NOMO-1 treated with dmso at 0.1 percent for 144 hours (cell line): Measurements from ENCODE around the gene CNRIP1.
A peak's percentile ranks its signal among the peaks of the same experiment; 100 is the strongest.
"Not testable (repeated sequence)": the region's sequence is repeated elsewhere in the genome, so short reads cannot be mapped to it uniquely, and the experiment has no call there.

Source experiments
- DNase-seq: peaks from one replicate; lab custom pipeline; 2025; ENCODE audit not compliant: unreplicated experiment; lab: John Stamatoyannopoulos, UW

Gene CNRIP1

GRCh38 chr2:68341062-68341329 lies 21.2 kb upstream of the CNRIP1 start:
- no peak for DNase-seq

GRCh38 chr2:68340226-68341061 lies 20.7 kb upstream of the CNRIP1 start:
- DNase-seq, result no peak

DNA sequence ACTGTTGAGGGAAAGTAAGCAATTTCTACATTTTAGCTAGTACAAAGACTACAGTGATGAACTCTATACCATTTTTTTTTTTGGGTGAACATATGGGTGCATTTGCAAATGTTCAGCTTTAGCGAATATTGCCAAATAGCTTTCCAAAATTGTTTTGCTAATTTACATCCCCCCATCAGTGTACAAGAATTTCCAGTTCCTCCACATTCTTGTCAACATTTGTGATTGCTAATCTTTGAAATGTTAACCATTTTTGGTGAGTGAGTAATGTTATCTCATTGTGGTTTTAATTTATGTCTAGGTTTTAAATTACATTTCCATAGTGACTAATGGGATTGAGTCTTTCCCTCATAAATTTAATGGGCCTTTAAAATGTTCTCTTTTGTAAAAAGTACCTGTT lies 16.4 kb upstream of the CNRIP1 start:
- DNase-seq, result no peak

DNA sequence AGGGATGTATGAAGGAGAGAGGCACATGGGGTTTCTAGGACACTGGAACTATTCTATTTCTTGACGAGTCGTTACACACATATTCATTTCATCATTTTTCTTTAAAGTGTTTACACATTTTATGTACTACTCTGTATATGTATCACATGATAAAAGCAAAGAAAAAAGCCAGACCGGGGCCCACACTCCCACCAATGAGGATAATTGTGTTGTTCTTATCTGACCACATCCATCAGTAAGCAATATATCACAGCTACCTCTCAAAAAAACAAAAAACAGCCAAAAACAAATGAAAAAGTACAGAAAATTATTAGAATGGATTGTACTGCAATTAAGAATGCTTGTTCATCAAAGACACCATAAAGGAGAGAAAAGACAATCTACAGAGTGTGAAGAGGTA lies 14.2 kb upstream of the CNRIP1 start:
- DNase-seq, result no peak

GRCh38 chr2:68333009-68333408 lies 13.3 kb upstream of the CNRIP1 start:
- no peak for DNase-seq

DNA sequence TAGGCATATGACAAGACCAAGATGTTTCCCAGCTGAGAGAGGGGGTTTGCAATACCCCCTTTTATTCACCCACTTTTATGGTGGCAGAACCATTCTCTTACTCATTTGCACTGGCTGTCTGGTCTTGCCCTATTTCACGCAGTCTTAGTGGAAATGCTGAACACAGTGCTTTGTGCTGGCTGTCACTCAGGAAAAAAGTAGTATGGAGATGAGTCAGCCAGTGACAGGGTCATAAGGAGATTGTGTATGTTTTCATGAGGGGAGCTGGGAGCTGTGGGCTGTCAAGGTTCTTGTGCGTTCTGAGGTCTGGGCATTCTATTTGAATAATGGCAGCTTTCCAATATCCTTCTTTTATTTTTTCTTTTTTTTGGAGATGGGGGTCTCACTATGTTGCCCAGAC lies 10.9 kb upstream of the CNRIP1 start:
- no peak for DNase-seq

DNA sequence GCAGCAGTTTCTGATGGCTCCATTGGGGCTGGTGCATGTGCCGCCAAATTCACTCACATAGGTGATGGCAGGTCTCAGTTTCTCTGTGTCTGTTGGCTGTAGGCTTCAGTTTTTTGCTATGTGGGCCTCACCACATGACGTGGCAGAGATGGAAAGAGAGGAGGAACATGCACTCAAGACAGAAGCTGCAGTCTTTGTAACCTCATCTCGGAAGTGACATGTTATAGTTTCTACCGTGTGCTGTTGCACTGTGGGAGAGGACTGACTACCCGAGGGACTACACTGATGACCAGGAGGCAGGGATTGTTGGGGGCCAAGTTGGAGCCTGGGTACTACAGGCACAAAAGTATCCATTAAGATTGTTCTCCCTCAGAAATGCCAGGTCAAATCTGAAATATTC lies 9.2 kb upstream of the CNRIP1 start:
- DNase-seq, result no peak

DNA sequence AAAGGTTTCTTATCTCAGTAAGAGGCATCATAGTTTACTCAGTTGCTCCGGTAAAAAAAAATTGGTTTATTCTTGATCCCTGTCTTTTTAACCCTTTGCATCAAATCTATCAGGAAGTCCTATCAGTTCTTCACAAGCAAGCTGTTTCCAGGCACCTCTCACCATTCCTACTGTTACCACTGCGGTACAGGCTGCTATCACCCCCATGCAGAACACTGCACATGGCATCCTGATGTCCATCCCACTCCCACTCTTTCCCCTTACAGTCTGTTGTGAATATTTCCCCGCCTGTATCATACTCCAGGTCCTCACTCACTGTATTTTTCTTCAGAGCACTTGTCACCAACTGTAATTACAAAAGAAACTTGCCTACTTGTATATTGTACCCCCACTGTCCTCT lies 5.3 kb upstream of the CNRIP1 start:
- DNase-seq, result no peak

- no peak for DNase-seq
Measured at GRCh38 chr2:68320118-68320641, 431 bp upstream of the CNRIP1 start.

DNA sequence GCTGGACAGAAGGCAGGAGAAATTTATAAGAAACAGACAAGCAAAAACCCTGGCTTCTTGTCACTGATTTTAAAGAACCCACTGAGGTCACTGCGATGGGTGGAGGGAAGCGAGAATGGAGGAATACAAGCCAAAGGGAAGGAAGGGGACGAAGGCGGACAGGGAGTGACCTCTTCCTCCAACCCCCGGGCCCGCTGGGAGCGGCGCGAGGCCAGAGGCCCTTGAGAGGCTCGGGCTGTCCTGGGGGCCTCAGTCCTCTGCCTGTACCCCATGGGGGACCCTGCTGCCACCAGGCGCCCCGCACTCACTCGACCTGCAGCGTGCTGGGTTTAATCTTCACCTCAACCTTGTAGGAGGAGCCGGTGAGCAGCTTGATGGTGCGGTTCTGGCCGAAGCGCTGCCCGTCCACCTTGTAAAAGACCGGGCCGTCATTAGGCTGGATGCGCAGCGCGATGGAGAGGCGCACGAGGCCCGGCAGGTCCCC lies 793 bp downstream of the CNRIP1 start:
- DNase-seq, result no peak

GRCh38 chr2:68317971-68318913 lies 1.5 kb downstream of the CNRIP1 start:
- DNase-seq, result no peak

- peak; percentile 27 for DNase-seq
Measured at GRCh38 chr2:68316111-68316510, 3.6 kb downstream of the CNRIP1 start.

GRCh38 chr2:68311033-68311432 lies 8.7 kb downstream of the CNRIP1 start:
- no peak for DNase-seq

GRCh38 chr2:68309426-68309825 lies 10.3 kb downstream of the CNRIP1 start:
- DNase-seq, result no peak

- not testable (repeated sequence) for DNase-seq
Measured at GRCh38 chr2:68303902-68304272, 15.9 kb downstream of the CNRIP1 start.

DNA sequence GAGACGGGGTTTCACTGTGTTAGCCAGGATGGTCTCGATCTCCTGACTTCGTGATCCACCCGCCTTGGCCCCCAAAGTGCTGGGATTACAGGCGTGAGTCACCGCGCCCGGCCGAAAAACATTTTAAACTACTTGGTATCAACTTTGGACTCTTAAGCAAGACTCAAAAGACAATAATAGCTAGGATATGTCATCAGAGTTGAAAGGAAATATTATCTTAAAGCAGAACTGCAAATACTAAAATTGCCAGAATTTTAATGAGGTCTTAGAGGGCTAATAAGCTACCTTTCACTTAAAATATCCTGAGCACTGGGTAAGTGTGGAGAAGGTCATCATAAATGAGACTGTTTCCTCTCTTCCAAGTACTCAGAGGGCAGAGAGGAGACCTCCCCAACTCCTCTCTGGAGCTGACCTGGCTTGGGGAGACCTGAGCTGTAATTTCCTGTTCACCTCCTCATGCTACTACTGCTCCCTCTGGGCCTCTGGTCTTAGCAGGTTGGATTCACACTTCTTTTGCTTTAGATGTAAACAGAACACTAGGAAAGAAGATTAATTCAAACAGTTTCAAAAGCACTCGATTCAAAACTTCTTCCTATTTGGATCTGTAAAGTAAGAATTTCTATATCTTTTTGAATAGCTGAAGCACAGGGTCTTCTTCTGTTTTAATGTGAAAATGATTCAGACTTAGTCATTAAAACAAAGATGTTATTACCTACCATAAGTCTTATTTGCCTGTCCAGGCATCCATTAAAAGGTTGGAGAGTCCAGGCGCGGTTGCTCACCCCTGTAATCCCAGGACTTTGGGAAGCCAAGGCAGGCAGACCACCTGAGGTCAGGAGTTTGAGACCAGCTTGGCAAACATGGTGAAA lies 16.5 kb downstream of the CNRIP1 start:
- DNase-seq, result no peak

- no peak for DNase-seq
Measured at GRCh38 chr2:68302281-68302875, 17.4 kb downstream of the CNRIP1 start.

- DNase-seq, result no peak
Measured at GRCh38 chr2:68295516-68295915, 24.2 kb downstream of the CNRIP1 start.

DNA sequence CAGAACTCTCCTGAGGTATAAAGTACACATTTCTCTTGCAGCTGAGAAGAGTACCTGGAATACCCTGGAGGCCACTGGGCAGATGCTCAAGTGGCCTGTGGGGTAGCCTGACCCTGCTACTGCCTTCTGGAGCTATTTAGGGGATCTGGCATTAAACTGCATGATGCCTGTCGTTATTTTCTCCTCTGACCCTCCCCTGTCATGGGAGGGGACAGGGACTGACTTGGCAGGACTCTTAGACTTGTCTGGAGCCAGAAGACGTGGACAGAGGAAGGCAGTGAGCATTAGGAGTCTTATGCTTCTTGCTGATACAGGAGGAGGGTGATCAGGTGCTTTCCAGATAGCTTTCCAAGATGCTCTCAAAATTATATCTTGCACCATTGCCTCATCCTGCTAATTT lies 24.8 kb downstream of the CNRIP1 start:
- DNase-seq, result no peak

GRCh38 chr2:68294187-68294586 lies 25.6 kb downstream of the CNRIP1 start:
- no peak for DNase-seq

GRCh38 chr2:68293755-68294154 lies 26.0 kb downstream of the CNRIP1 start:
- DNase-seq, result no peak
